ENCODE results near the gene OTULIN. TPM values are rescaled to one million over a fixed set of nuclear protein-coding genes. Genes with fewer than 3 reads are reported as not detected.

OTULIN gene
- total RNA-seq, 6 experiments from 2014 or later = 17.5 to 22.0 (median 21.3) TPM

DNA sequence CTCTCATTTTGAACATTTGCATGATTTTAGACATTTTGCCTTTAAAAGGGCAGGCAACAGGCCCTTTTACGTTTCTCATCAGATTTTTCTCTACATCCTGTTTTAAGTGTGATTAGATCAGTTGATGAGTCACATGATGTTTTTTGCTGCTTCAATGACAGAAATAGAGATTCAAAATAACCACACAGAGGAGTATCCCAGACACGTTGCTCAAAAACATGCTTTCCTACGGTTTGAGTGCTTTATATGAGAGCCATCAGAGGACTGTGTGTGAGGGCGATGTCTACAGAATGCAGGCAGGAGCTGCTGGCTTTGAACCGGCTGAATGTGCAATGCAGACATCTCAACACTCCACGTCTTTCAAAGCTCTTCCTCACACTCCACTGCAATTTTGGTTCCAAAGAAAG lies 42.1 kb downstream of the OTULIN start:
- Mint-ChIP-seq H3K27me3 (ENCODE audit: insufficient read depth) (peaks cover 3% of the 10 kb centered on the region), H3K4me3 (peak overlapping the region; percentile 83), H3K27ac (peak overlapping the region; percentile 98), H3K36me3 (ENCODE audit: low read depth) (peaks cover 49% of the 10 kb centered on the region), H3K4me1 (ENCODE audit: low read depth) (peaks cover 21% of the 10 kb centered on the region), H3K9me3 (no peaks in the 10 kb centered on the region)
- no peak for TF ChIP-seq CTCF (IDR thresholded peaks at IDR 0.05)
- DNase-seq = peak; percentile 73

- H3K9me3 Mint-ChIP-seq = no peaks in the 10 kb centered on the region
- H3K27me3 Mint-ChIP-seq (ENCODE audit: insufficient read depth) = peaks cover 4% of the 10 kb centered on the region
- no peak for DNase-seq
- no peak overlapping the region for H3K4me3 Mint-ChIP-seq
- H3K27ac Mint-ChIP-seq = peak overlapping the region; percentile 98; the same call in 1 of the 2 replicates
- TF ChIP-seq CTCF (IDR thresholded peaks at IDR 0.05) = no peak
- peaks cover 61% of the 10 kb centered on the region for H3K36me3 Mint-ChIP-seq (ENCODE audit: low read depth)
- H3K4me1 Mint-ChIP-seq (ENCODE audit: low read depth) = peaks cover 21% of the 10 kb centered on the region
Observed at GRCh38 chr5:14707811-14708390, 43.4 kb downstream of the OTULIN start.

GRCh38 chr5:14708551-14708950 lies 44.0 kb downstream of the OTULIN start:
- H3K36me3 Mint-ChIP-seq (ENCODE audit: low read depth) = peaks cover 56% of the 10 kb centered on the region

DNA sequence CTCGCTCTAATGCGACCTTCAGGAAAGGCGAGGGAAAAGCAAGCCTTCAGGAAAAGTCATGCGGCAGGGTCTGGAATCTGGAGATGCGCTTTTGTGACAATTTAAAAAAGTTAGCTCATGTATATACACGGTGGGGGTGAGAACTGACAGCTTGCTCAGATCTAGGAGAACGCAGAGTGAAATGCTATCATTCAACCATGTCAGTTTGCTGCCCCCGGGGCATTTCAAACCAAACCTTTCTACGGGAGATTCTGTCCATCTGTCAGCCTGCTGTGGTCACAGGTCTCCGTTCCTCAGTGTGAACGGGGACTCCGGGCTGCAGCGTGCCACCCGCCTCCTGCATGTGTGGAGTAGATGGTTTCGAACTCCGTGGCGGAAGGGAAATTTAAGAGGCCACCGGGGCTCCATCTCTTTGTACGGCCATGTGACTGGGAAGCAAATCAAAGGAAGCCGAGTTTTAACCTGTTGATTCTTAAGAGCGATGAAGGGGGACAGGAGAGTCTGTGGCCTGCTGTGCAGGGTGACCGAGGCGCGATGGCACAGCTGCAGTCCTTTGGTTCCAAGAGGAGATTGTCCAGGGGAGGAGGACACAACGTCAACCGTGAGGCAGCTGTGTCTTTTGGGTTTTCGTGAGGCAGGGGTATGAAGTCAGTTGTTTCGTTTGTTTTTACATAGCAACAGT lies 45.9 kb downstream of the OTULIN start:
- no peak for TF ChIP-seq CTCF (IDR thresholded peaks at IDR 0.05)
- Mint-ChIP-seq H3K9me3 (no peaks in the 10 kb centered on the region), H3K36me3 (ENCODE audit: low read depth) (peaks cover 45% of the 10 kb centered on the region), H3K4me1 (ENCODE audit: low read depth) (peaks cover 20% of the 10 kb centered on the region), H3K4me3 (no peak overlapping the region), H3K27ac (no peak overlapping the region), H3K27me3 (ENCODE audit: insufficient read depth) (peaks cover 7% of the 10 kb centered on the region)
- DNase-seq = no peak

More at GRCh38 chr5:14708551-14708950, 44.0 kb downstream of the OTULIN start:
- peak overlapping the region; percentile 14; the same call in 1 of the 2 replicates for H3K27ac Mint-ChIP-seq
- peaks cover 4% of the 10 kb centered on the region for H3K27me3 Mint-ChIP-seq (ENCODE audit: insufficient read depth)
- H3K4me1 Mint-ChIP-seq (ENCODE audit: low read depth) = peaks cover 21% of the 10 kb centered on the region
- no peak for TF ChIP-seq CTCF (IDR thresholded peaks at IDR 0.05)
- H3K4me3 Mint-ChIP-seq = no peak overlapping the region
- no peak for DNase-seq
- no peaks in the 10 kb centered on the region for H3K9me3 Mint-ChIP-seq

GRCh38 chr5:14712131-14712530 lies 47.6 kb downstream of the OTULIN start:
- Mint-ChIP-seq H3K9me3 (no peaks in the 10 kb centered on the region), H3K27ac (no peak overlapping the region), H3K27me3 (ENCODE audit: insufficient read depth) (peaks cover 4% of the 10 kb centered on the region; the same call in 1 of the 2 replicates), H3K4me3 (no peak overlapping the region), H3K4me1 (ENCODE audit: low read depth) (peaks cover 4% of the 10 kb centered on the region), H3K36me3 (ENCODE audit: low read depth) (peaks cover 47% of the 10 kb centered on the region)
- DNase-seq = no peak
- no peak for TF ChIP-seq CTCF (IDR thresholded peaks at IDR 0.05)
